ENCODE measurements around the gene KLHL26. TPM values are rescaled to one million over a fixed set of nuclear protein-coding genes. Genes with fewer than 3 reads are reported as not detected.

Gene KLHL26
- total and polyA plus RNA-seq, 2 of the 13 experiments (the other 11 are each of a cell fraction or from before 2014, with no cell fraction given), result 1.5 to 1.7 TPM

- DNase-seq (ENCODE audit: low spot score) (no peak), ATAC-seq (no peak), FAIRE-seq (no peak)
- 65% methylated on average over 5 of the region's 14 CpGs for WGBS (ENCODE audit: low lambda C conversion rate)
- H3K27me3 ChIP-seq (ENCODE audit: control insufficient read depth in 1 of 2, insufficient read depth in 2 of 2, low read length in 2 of 2), result no peaks in the 10 kb centered on the region
- H3K9ac ChIP-seq (ENCODE audit: insufficient read depth, low read depth, low read length), result no peak overlapping the region
- H3K79me2 ChIP-seq (ENCODE audit: insufficient read depth, low read length), result peaks cover 23% of the 10 kb centered on the region
- peaks cover 11% of the 10 kb centered on the region; the same call in 1 of the 2 replicates for H4K20me1 ChIP-seq (ENCODE audit: insufficient read depth, low read length)
- no TSS peak for BruUV-seq (replicated peaks)
- POLR2A ChIA-PET, result no interaction called here
- intact Hi-C loops (cut with micrococcal nuclease; ENCODE audit: unreplicated experiment) (no loop called here), in situ Hi-C loops (cut with HindIII; ENCODE audit: extremely low pct_ligation_motif_present, low pct_unique_long_range_greater_than_20kb) (no loop called here)
- H3K4me2 ChIP-seq (ENCODE audit: low read depth, low read length), result no peak overlapping the region
- H3K4me3 ChIP-seq (replicated peaks in 1 of 3; ENCODE audit: insufficient read depth in 1 of 3, low read depth in 2 of 3, low read length in 3 of 3), result no peak overlapping the region
- no peaks in the 10 kb centered on the region; a peak in 1 of 5 replicates for H3K36me3 ChIP-seq (replicated peaks in 1 of 2; ENCODE audit: control insufficient read depth in 1 of 2, insufficient read depth in 2 of 2, low read length in 2 of 2)
- H3K4me1 ChIP-seq (ENCODE audit: insufficient read depth, low read length), result no peaks in the 10 kb centered on the region
- CTCF ChIA-PET (ENCODE audit: low intra/inter-chr PET ratio, low total read pairs), result no interaction called here
- no peak overlapping the region for H2AFZ ChIP-seq (ENCODE audit: low read length)
- no peak overlapping the region for H3K27ac ChIP-seq (ENCODE audit: extremely low read length, insufficient read depth, low read length)
- no peaks in the 10 kb centered on the region for H3K9me3 ChIP-seq (ENCODE audit: low read length)
- TF ChIP-seq PAWR (CRISPR knock-in tag; IDR thresholded peaks at IDR 0.05; ENCODE audit: borderline replicate concordance), result no peak
- no peak for TF ChIP-seq NR2C2 (CRISPR knock-in tag; IDR thresholded peaks at IDR 0.05; ENCODE audit: borderline replicate concordance)
- no peak for TF ChIP-seq TFDP2 (CRISPR knock-in tag; IDR thresholded peaks at IDR 0.05)
- no peak for TF ChIP-seq IKZF5 (CRISPR knock-in tag; IDR thresholded peaks at IDR 0.05)
- no peak for TF ChIP-seq GABPA (IDR thresholded peaks at IDR 0.05; ENCODE audit: low read depth, low read length)
- no peak for TF ChIP-seq GABPA (CRISPR knock-in tag; IDR thresholded peaks at IDR 0.05; ENCODE audit: low read depth)
- TF ChIP-seq IRF1 (CRISPR knock-in tag; IDR thresholded peaks at IDR 0.05; ENCODE audit: low read depth), result no peak
- no peak for TF ChIP-seq RAD51 (IDR thresholded peaks at IDR 0.05; ENCODE audit: borderline replicate concordance)
- TF ChIP-seq ZBTB39 (CRISPR knock-in tag; IDR thresholded peaks at IDR 0.05), result no peak
- TF ChIP-seq MYC (CRISPR knock-in tag; IDR thresholded peaks at IDR 0.05; ENCODE audit: borderline replicate concordance), result no peak
- no peak for TF ChIP-seq ZNF496 (CRISPR knock-in tag; IDR thresholded peaks at IDR 0.05; ENCODE audit: insufficient replicate concordance)
- TF ChIP-seq SP140L (CRISPR knock-in tag; IDR thresholded peaks at IDR 0.05; ENCODE audit: borderline replicate concordance), result no peak
- TF ChIP-seq ZNF282 (IDR thresholded peaks at IDR 0.05; ENCODE audit: partially characterized antibody), result no peak
- TF ChIP-seq KAT7 (CRISPR knock-in tag; IDR thresholded peaks at IDR 0.05; ENCODE audit: borderline replicate concordance), result no peak
- no peak for TF ChIP-seq ZNF691 (CRISPR knock-in tag; IDR thresholded peaks at IDR 0.05; ENCODE audit: borderline replicate concordance, low read depth)
- no peak for TF ChIP-seq GZF1 (CRISPR knock-in tag; IDR thresholded peaks at IDR 0.05)
- no peak for TF ChIP-seq ZNF513 (CRISPR knock-in tag; conservative IDR thresholded peaks at IDR 0.05)
Observed at GRCh38 chr19:18699403-18700054, 62.7 kb downstream of the KLHL26 start.
